ENCODE data around the gene UVRAG. TPM values are rescaled to one million over a fixed set of nuclear protein-coding genes. Genes with fewer than 3 reads are reported as not detected.

The UVRAG gene
- total RNA-seq, 2 donors from 2014 or later = 10.9 to 31.0 TPM

GRCh38 chr11:75820645-75821044, 5.6 kb downstream of the UVRAG start:
- Histone ChIP-seq H3K9me3 (no peaks in the 10 kb centered on the region), H3K27me3 (no peaks in the 10 kb centered on the region), H3K4me3 (no peak overlapping the region), H3K27ac (no peak overlapping the region), H3K36me3 (replicated peaks in 1 of 2; ENCODE audit: insufficient read depth in 1 of 2, low read depth in 2 of 2) (no peaks in the 10 kb centered on the region), H3K4me1 (peaks cover 31% of the 10 kb centered on the region)
- no peak for TF ChIP-seq POLR2A (IDR thresholded peaks at IDR 0.05)
- TF ChIP-seq CTCF (IDR thresholded peaks at IDR 0.05) = no peak
- intact Hi-C loops (cut with DNase I) = no loop called here
- 50 to 68% methylated on average over 1 of the region's 1 CpG for WGBS, 2 donors
- DNase-seq (no peak), ATAC-seq (no peak)

GRCh38 chr11:75821202-75821601, 6.2 kb downstream of the UVRAG start:
- ATAC-seq (no peak), DNase-seq (no peak)
- TF ChIP-seq POLR2A (IDR thresholded peaks at IDR 0.05) = no peak
- no peak for TF ChIP-seq CTCF (IDR thresholded peaks at IDR 0.05)
- Histone ChIP-seq H3K4me3 (no peak overlapping the region), H3K27ac (no peak overlapping the region), H3K9me3 (no peaks in the 10 kb centered on the region), H3K4me1 (peaks cover 30% of the 10 kb centered on the region), H3K27me3 (no peaks in the 10 kb centered on the region), H3K36me3 (replicated peaks in 1 of 2; ENCODE audit: insufficient read depth in 1 of 2, low read depth in 2 of 2) (no peaks in the 10 kb centered on the region)
- 86 to 96% methylated on average over 4 to 5 of the region's 5 CpGs for WGBS, 2 donors
- intact Hi-C loops (cut with DNase I) = no loop called here

GRCh38 chr11:75822541-75822940, 7.5 kb downstream of the UVRAG start:
- no peak overlapping the region for H3K27ac ChIP-seq
- ATAC-seq = no peak
- intact Hi-C loops (cut with DNase I) = no loop called here
- H3K4me1 ChIP-seq = peaks cover 20% of the 10 kb centered on the region
- no peaks in the 10 kb centered on the region for H3K27me3 ChIP-seq
- no peak for DNase-seq
- TF ChIP-seq CTCF (IDR thresholded peaks at IDR 0.05) = no peak
- TF ChIP-seq POLR2A (IDR thresholded peaks at IDR 0.05) = no peak
- H3K36me3 ChIP-seq (replicated peaks in 1 of 2; ENCODE audit: insufficient read depth in 1 of 2, low read depth in 2 of 2) = no peaks in the 10 kb centered on the region
- H3K4me3 ChIP-seq = no peak overlapping the region
- H3K9me3 ChIP-seq = no peaks in the 10 kb centered on the region
- WGBS, 2 donors = 64 to 73% methylated on average over 3 of the region's 3 CpGs

- peaks cover 15% of the 10 kb centered on the region for H3K4me1 ChIP-seq
- ATAC-seq (no peak), DNase-seq (no peak)
- TF ChIP-seq POLR2A (IDR thresholded peaks at IDR 0.05) = no peak
- no peak for TF ChIP-seq CTCF (IDR thresholded peaks at IDR 0.05)
- H3K36me3 ChIP-seq (replicated peaks in 1 of 2; ENCODE audit: insufficient read depth in 1 of 2, low read depth in 2 of 2) = no peaks in the 10 kb centered on the region
- H3K4me3 ChIP-seq = no peak overlapping the region
- intact Hi-C loops (cut with DNase I) = no loop called here
- no peaks in the 10 kb centered on the region for H3K9me3 ChIP-seq
- WGBS, 2 donors = 67 to 71% methylated on average over 4 of the region's 4 CpGs
- H3K27me3 ChIP-seq = no peaks in the 10 kb centered on the region
- no peak overlapping the region for H3K27ac ChIP-seq
These were observed 8.4 kb downstream of the UVRAG start for GRCh38 chr11:75823415-75823814.

- no peaks in the 10 kb centered on the region for H3K27me3 ChIP-seq
- no peaks in the 10 kb centered on the region for H3K36me3 ChIP-seq (replicated peaks in 1 of 2; ENCODE audit: insufficient read depth in 1 of 2, low read depth in 2 of 2)
- no peak for TF ChIP-seq CTCF (IDR thresholded peaks at IDR 0.05)
- TF ChIP-seq POLR2A (IDR thresholded peaks at IDR 0.05) = no peak
- no peak overlapping the region for H3K4me3 ChIP-seq
- intact Hi-C loops (cut with DNase I) = no loop called here
- peaks cover 15% of the 10 kb centered on the region for H3K4me1 ChIP-seq
- no peaks in the 10 kb centered on the region for H3K9me3 ChIP-seq
- DNase-seq (no peak), ATAC-seq (no peak)
- 10 to 15% methylated on average over 4 of the region's 4 CpGs for WGBS, 2 donors
- no peak overlapping the region for H3K27ac ChIP-seq
These were observed 8.9 kb downstream of the UVRAG start for GRCh38 chr11:75823946-75824345.
